Keratinocyte (primary cell): ENCODE results near the gene SLU7.

Experiments
- EZH2 ChIP-seq: IDR thresholded peaks from one replicate; pipeline ENCODE4 v1.6.1; 2012; ENCODE audit warnings: inconsistent platforms, mild to moderate bottlenecking, low read length, moderate library complexity
- TF ChIP-seq, protein P1 (sequence below), 3 experiments: IDR thresholded peaks in 1 of 3; conservative IDR thresholded peaks in 1 of 3; optimal IDR thresholded peaks in 1 of 3; 2 replicates in 2 of 3; 3 replicates in 1 of 3; pipeline versions ENCODE3 to v1.5.1; 2011; ENCODE audit warnings: low read length in 3 of 3, mild to moderate bottlenecking in 3 of 3, moderate library complexity in 2 of 3, control low read depth in 1 of 3, inconsistent platforms in 1 of 3; ENCODE audit not compliant: insufficient read depth in 2 of 3; ENCODE audit errors: extremely low read depth in 1 of 3

DNA sequence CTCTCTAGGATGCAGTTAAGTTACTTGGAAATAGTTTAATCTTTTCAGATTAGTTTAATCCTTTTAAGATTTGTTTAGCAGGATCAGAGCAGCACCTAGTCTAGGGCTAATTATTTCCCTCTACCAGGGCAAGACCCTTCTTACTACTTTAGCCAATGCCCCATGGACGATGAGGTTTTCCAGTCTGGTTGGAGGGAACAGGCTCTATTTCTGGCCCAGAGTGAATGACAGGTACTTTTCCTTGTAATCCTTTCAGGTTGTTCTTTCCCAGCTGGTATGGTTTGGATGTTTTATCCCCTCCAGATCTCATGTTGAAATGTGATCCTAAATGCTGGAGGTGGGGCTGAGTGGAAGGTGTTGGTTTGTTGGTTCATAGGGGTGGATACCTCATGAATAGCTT, 30.0 kb upstream of the SLU7 start:
- TF ChIP-seq EZH2, result no peak
- TF ChIP-seq, protein P1, sequence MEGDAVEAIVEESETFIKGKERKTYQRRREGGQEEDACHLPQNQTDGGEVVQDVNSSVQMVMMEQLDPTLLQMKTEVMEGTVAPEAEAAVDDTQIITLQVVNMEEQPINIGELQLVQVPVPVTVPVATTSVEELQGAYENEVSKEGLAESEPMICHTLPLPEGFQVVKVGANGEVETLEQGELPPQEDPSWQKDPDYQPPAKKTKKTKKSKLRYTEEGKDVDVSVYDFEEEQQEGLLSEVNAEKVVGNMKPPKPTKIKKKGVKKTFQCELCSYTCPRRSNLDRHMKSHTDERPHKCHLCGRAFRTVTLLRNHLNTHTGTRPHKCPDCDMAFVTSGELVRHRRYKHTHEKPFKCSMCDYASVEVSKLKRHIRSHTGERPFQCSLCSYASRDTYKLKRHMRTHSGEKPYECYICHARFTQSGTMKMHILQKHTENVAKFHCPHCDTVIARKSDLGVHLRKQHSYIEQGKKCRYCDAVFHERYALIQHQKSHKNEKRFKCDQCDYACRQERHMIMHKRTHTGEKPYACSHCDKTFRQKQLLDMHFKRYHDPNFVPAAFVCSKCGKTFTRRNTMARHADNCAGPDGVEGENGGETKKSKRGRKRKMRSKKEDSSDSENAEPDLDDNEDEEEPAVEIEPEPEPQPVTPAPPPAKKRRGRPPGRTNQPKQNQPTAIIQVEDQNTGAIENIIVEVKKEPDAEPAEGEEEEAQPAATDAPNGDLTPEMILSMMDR (optimal IDR thresholded peaks at IDR 0.05 in 1 of 3, IDR thresholded peaks at IDR 0.05 in 1 of 3, conservative IDR thresholded peaks at IDR 0.05 in 1 of 3; ENCODE audit: extremely low read depth in 1 of 3, insufficient read depth in 2 of 3, low read length in 3 of 3), result no peak
